HG03457 (cell line): Measurements from ENCODE around the gene TGM5.
"Not testable (repeated sequence)": the region's sequence is repeated elsewhere in the genome, so short reads cannot be mapped to it uniquely, and the experiment has no call there.

ENCODE experiments used
- ATAC-seq: cut with Tn5 transposase; IDR thresholded peaks from one replicate; pipeline ENCODE4 v1.9.1; 2021; ENCODE audit warnings: moderate number of reproducible peaks; ENCODE audit not compliant: unreplicated experiment

The TGM5 gene, protein sequence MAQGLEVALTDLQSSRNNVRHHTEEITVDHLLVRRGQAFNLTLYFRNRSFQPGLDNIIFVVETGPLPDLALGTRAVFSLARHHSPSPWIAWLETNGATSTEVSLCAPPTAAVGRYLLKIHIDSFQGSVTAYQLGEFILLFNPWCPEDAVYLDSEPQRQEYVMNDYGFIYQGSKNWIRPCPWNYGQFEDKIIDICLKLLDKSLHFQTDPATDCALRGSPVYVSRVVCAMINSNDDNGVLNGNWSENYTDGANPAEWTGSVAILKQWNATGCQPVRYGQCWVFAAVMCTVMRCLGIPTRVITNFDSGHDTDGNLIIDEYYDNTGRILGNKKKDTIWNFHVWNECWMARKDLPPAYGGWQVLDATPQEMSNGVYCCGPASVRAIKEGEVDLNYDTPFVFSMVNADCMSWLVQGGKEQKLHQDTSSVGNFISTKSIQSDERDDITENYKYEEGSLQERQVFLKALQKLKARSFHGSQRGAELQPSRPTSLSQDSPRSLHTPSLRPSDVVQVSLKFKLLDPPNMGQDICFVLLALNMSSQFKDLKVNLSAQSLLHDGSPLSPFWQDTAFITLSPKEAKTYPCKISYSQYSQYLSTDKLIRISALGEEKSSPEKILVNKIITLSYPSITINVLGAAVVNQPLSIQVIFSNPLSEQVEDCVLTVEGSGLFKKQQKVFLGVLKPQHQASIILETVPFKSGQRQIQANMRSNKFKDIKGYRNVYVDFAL

GRCh38 chr15:43266834-43267233, at the start of gene TGM5:
Gene TGM5, minus strand, starts transcription at chr15:43266928. Its CDS starts 79 bp downstream, at chr15:43266849.
- no peak for ATAC-seq

GRCh38 chr15:43314171-43314570, 47.4 kb upstream of the TGM5 start:
- ATAC-seq: no peak

- ATAC-seq: no peak
These were observed 45.6 kb upstream of the TGM5 start for GRCh38 chr15:43312378-43312777.

- ATAC-seq: no peak
These were observed 35.6 kb upstream of the TGM5 start, which contains the start of gene TGM7 for GRCh38 chr15:43302205-43302817. Gene TGM7, minus strand, starts transcription at chr15:43302255.

DNA sequence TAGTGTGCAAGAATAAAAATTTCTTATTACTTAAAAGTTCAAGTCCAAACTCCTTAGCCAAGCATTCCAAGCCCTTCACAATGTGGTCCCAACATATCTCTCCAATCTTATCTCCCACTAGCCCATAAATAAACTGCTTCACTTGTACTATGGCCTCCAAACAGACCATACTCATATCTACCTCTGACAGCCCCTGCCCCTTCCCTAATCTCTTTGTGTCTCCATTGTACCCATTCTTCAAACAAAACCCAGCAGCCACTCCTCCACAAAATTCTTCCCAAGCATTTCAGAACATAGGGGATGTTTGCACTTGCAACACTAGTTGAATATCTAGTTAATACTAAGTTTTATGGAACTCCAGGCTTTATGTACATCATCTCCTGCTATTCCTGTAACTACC, 33.2 kb upstream of the TGM5 start:
- ATAC-seq: no peak

DNA sequence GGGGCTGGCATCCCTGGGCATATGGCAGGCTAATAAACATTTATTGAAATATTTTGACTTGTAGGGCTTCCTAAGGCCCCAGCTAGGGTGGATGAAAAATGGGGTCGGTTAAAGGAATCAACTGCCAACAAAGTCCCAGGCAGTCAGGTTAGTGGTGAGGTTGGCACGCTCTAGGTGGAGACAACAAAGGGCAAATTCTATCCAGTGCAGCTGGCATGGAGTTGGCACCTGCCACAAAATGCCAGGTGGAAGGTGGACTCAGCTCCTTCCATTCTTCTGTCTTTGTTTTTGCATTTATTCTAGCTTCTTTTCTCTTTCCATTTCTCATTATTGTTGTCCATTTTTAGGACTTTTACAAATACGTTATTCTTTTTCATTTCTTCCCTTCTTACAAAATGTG, 32.7 kb upstream of the TGM5 start:
- no peak for ATAC-seq

DNA sequence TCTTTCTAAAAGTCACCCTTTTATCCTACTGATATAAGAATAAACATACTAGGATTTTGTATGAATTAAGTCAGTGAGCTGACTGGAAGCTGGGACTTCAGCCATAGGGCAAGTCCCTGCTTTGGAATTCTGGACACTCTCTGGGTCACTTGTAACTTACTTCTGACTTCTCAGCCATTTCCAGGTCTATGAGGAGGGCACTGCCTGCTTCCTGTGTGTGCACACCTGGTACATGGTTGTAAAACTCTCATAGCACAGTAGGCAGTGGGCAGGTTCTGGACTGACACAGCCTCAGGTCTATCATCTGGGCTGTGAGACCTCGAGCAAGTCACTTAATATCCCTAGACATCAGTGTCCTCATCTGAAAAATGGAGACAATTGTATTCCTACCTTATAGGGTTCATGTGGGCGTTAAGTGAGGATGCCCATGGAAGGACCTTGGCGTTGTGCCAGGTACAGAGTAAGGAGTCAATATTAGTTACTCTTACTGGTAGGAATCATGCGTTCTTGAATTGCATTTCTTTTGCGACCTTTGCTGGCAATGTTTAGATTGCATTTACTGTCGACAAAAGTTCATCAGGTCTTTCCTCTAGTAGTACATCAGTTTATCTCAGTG, 27.5 kb upstream of the TGM5 start:
- ATAC-seq: no peak

DNA sequence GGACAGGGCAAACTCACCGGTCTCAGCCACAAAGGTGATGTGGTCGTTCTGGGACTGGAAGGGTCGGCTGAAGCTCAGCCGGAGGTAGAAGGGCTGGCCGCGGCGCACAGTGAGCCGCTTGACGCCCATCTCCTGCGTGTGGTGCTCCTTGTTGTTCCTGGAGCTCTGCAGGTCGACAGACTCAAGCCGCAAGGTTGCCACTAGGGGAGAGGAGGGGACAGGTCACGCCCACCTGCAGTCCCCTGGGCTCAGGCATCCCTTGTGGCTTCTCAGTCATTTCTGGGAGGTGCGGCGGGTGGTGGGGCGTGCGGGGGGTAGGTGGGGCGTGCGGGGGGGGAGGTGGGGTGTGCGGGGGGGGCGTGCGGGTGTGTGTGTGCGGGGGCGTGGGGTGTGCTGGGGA, 26.7 kb upstream of the TGM5 start:
- no peak for ATAC-seq

DNA sequence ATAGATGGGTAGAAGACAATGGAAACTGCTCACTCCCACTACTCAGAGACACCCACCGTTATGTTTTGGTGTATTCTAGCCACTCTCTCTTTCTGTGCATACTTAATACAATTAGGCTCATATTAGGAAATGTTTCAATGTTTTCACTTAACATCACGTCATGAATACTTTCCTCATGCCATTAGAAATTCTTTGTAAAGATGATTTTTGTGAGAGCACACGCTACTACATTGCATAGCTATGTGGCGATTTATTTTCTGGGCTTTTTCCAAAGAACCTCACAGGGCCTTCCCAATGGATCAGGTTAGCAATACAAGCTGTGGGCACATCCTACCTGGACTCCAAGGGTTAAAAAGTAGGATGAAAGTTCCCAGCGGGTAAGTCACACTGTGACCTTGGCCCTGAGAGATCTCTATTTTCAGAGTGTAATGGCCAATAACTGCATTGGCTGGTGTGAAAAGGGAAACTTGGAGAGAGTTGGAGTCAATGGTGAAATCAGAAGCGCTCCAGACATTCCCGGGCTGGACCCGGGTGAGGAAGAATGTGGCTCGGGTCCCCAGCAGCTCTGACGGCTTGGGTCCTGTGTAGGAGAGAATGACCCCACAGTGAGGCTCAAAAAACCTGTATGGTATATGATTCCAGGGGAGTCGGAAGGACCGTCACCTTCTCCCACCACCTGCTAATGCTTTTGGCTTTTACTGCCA, 25.8 kb upstream of the TGM5 start:
- ATAC-seq: no peak

DNA sequence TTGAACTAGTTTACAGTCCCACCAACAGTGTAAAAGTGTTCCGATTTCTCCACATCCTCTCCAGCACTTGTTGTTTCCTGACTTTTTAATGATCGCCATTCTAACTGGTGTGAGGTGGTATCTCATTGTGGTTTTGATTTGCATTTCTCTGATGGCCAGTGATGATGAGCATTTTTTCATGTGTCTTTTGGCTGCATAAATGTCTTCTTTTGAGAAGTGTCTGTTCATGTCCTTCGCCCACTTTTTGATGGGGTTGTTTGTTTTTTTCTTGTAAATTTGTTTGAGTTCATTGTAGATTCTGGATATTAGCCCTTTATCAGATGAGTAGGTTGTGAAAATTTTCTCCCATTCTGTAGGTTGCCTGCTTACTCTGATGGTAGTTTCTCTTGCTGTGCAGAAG, 22.9 kb upstream of the TGM5 start:
- ATAC-seq: not testable (repeated sequence)

GRCh38 chr15:43287254-43287653, 20.5 kb upstream of the TGM5 start:
- no peak for ATAC-seq

GRCh38 chr15:43286074-43286473, 19.3 kb upstream of the TGM5 start:
- ATAC-seq: no peak

GRCh38 chr15:43285609-43286037, 18.9 kb upstream of the TGM5 start:
- no peak for ATAC-seq

- ATAC-seq: no peak
These were observed 16.8 kb upstream of the TGM5 start for GRCh38 chr15:43283526-43283925.

DNA sequence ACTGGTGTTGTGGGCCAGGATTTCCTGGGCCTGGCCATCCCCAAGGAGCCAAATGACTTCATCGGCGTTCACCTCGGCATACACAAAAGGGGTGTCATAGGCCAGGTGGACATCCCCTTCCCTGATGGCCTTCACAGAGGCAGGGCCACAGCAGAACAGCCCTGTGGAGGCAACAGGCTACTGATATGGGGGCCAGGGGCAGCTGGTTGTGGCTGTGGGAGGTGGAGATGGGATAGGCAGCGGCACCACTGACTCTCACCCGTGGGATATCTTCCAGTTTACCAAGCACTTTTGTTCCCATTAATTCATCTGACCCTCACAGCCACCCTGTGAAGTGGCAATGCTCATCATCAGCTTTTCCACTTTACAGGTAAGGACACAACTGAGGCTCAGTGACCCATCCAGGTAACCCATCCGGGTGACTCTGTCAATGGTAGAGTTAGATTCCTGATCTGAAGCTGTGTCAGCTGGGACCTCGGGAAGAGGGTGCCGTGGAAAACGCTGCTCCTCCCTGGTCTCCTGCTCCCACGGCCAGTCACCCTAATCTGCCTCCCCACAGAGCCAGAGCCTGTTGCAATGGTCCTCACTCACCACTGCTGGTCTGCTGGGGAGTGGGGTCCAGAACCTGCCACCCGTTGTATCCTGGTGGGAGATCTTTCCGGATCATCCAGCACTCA, 15.3 kb upstream of the TGM5 start:
- ATAC-seq: no peak

DNA sequence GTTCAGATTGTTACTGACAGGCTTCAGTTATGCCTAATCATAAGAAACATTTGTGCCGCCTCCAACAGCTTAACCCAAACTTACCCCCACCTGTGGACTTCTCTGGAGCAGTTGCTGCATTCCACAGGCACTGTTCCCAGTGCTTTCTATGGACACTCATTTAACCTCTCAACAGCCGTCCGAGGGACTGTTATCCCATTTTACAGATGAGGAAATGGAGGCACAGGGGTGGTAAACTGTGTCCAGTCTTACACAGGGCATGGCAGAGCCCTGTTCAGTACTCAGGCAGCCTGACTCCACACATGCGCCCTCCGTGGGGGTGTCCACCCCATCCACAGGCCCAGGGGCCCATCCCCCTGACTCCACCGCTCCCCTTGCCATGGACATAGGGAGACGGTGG, 14.3 kb upstream of the TGM5 start:
- no peak for ATAC-seq

DNA sequence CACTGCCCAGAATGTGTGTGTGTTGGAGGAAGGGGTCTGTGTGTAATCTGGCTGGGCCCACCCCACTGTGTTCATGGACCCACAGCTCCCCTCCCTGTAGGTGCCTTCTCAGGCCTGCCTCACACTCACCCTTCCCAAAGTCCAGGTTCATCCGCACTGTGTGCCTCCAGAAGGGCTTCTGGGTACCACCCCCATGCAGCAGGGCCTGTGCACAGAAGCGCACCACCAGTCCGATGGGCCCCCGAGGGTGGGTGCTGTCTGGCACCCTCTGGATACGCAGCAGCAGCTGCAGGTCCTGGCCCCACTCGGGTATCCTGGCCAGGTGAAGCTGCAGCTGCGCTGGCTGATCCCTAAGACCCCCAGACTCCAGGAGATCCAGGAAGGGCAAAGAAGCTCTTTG, 12.8 kb upstream of the TGM5 start:
- no peak for ATAC-seq

- ATAC-seq: no peak
These were observed 12.1 kb upstream of the TGM5 start for GRCh38 chr15:43278869-43279268.

DNA sequence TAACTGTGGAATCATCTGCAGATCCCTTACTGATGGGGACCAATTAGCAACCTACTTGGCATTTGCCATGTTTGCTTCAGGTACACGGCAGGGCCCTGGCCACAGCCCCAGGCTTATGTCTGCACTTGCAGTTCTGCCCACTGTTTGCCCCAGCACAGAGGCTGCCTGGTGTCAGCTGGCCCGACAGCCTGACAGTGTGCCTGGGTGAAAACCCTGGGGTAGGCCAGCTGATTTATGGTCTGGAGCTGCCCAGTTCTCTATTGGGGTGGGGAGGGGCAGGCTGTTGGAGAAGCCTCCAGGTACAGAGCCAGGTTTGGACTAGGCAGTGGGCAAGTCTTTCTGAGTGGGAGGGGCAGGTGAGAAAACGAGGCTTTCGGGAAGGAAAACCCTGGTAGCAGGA, 11.2 kb upstream of the TGM5 start:
- ATAC-seq: no peak

GRCh38 chr15:43277231-43277823, 10.6 kb upstream of the TGM5 start:
- ATAC-seq: no peak
